NCI-H2107 treated with DMSO at 0.1 percent for 48 hours (cell line): ENCODE results near the gene NSUN6.
"Not testable (repeated sequence)": the region's sequence is repeated elsewhere in the genome, so short reads cannot be mapped to it uniquely, and the experiment has no call there.

Source experiments
- DNase-seq: peaks from one replicate; lab custom pipeline; 2025; ENCODE audit not compliant: unreplicated experiment; lab: John Stamatoyannopoulos, UW

The NSUN6 gene

DNA sequence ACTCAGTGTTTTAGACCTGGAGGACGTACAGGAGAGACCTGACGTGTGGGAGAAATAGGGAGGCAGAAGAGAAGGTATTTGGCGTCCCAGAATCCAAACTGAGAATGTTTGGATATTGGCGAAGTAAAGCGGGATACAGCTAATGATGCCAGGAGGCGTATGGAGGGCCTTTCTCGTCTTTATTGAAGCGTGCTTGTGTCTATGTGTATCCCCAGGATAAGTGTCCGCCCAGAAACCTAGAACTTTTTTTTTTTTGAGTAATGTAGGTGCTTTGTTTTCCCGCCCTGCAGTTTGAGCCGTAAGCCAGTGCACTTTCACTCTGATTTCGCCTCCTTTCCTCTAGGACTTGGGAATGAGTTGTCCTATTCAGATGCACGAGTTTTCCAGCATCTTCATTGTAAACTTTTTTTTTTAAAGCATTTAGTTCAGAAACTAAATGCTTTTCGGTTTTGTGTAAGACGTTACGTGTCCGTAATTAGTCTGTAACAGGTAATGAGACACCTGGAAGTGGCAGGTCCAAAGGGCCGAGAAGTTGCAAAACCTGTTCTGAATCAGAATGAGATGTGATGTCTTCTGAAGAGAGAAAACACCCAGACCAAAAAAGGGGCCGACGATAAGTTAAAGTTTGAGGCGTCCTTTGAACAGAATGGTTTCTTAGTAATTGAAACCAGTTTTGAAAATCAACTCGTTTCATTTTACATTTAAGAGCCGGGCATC lies 8.6 kb upstream of the NSUN6 start:
- DNase-seq = no peak

- peak; percentile 51 for DNase-seq
Measured at GRCh38 chr10:18659125-18659818, 7.9 kb upstream of the NSUN6 start, which contains the start of gene ARL5B. TSS of gene ARL5B (plus strand) at chr10:18659431. CDS start at chr10:18659638, 207 bp downstream.

DNA sequence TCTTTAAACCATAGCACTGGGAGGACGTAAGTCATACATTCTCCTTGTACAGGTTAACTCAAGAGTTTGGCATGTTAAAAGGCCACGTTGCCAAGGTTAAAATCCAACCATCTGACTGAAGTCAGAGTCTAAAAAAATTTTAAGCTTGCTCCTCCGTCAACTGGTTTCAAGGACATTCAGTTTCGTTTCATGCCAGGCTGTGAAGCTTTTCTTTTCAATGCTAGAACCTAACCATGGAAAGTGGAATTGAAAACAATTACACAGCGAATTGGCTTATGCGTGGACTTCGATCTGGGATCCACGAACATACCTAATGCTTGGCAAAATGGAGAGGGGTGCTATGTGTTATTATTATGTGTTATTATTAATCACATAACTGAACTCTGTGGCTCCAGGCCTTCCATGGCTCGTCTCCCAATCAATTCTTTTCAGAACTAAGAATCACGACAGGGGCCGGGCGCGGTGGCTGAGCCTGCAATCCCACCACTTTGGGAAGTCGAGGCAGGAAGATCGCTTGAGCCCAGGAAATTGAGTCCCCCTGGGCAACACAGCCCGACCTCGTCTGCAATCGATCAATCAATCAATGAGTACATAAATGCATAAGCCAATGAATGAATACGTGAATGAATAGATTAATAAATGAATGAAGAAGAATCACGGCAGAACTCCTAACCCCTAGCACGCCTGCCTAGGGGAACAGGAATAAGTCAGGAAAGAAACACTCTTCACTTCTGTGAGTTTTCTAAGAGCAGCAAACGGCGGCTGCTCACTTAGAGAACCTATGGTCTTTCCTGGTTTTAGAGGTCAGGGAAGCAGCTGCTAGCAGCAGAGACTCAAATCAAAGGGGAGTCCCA lies 7.1 kb upstream of the NSUN6 start:
- no peak for DNase-seq

DNA sequence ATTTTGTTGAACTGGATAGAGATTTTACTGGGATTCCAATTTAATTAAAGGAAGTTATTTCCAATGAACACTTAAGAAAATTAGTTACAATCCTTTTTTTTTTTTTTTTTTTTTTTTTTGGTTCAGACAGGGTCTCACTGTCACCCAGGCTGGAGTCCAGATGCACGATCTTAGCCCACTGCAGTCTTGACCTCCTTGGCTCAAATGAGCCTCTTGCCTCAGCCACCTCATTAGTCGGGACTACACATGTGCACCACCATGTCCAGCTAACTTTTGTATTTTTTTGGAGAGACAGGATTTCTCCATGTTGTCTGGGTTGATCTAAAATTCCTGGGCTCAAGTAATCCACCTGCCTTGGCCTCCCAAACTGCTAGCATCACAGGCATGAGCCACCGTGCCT lies 5.3 kb upstream of the NSUN6 start:
- DNase-seq = no peak

GRCh38 chr10:18653112-18653511 lies 1.7 kb upstream of the NSUN6 start:
- no peak for DNase-seq

- DNase-seq = no peak
Measured at GRCh38 chr10:18650404-18650997, 886 bp downstream of the NSUN6 start.

- DNase-seq = no peak
Measured at GRCh38 chr10:18649364-18649959, 1.9 kb downstream of the NSUN6 start.

GRCh38 chr10:18647945-18648344 lies 3.4 kb downstream of the NSUN6 start:
- no peak for DNase-seq

DNA sequence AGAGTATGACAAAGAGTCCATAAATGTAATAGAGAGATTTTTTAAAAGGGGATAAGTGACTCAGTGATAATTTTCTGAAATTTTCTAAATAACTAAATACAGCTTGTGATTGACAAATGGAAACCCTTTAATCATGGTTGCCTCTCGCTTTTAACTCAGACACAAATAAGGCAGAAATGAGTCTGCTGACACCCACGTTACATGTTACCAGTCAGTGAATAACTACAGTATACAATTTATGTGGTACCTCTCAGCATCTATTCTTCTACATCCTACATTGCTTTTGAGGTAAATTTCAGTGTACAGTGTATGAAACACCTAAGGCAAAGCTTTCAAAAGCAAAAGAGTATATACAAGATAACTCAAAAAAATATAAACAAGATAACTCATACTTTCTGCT lies 4.2 kb downstream of the NSUN6 start:
- no peak for DNase-seq

- not testable (repeated sequence) for DNase-seq
Measured at GRCh38 chr10:18639719-18640118, 11.7 kb downstream of the NSUN6 start.

DNA sequence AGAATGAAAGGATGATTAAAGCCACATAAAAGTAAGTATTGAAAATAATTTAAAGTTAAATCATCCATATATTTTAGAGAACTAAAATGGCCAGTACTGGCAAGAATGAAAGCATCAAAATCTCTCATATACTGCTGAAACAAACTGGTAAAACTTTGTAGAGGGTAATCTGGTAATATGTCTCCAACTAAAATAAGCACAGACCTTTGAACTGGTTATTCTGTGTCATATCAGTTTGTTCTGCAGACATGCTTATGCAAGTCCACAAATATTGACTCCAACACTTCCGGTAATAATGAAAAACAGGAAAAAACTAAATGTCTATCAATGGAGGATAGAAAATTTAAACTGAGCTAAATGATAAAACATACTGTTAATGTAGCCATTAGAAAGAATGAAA lies 14.0 kb downstream of the NSUN6 start:
- not testable (repeated sequence) for DNase-seq

DNA sequence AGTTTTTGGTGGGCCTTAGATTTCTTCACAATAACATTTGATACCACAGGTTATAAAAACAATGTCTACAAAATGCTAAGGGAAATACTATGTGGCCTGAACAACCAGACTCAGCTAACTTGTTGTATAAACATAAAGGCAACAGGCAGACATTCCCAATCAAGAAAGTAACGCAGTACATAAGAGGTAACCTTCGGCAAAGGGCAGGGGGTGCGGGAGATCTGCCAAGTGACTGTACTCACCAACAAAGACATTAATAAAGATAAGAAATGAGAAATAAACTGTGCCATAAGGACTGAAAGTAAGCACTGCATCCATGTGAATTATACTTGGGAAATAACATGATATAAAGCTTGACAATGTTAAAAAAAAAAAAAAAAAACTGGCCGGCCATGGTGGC lies 15.4 kb downstream of the NSUN6 start:
- no peak for DNase-seq

DNA sequence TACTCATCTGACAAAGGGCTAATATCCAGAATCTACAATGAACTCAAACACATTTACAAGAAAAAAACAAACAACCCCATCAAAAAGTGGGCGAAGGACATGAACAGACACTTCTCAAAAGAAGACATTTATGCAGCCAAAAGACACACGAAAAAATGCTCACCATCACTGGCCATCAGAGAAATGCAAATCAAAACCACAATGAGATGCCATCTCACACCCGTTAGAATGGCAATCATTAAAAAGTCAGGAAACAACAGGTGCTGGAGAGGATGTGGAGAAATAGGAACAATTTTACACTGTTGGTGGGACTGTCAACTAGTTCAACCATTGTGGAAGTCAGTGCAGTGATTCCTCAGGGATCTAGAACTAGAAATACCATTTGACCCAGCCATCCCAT lies 18.9 kb downstream of the NSUN6 start:
- not testable (repeated sequence) for DNase-seq

DNA sequence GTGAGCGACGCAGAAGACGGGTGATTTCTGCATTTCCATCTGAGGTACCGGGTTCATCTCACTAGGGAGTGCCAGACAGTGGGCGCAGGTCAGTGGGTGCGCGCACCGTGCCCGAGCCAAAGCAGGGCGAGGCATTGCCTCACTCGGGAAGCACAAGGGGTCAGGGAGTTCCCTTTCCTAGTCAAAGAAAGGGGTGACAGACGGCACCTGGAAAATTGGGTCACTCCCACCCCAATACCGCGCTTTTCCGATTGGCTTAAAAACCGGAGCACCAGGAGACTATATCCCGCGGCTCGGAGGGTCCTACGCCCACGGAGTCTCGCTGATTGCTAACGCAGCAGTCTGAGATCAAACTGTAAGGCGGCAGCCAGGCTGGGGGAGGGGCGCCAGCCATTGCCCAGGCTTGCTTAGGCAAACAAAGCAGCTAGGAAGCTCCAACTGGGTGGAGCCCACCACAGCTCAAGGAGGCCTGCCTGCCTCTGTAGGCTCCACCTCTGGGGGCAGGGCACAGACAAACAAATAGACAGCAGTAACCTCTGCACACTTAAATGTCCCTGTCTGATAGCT lies 23.9 kb downstream of the NSUN6 start:
- DNase-seq = not testable (repeated sequence)

GRCh38 chr10:18625886-18626285 lies 25.5 kb downstream of the NSUN6 start:
- DNase-seq = no peak

GRCh38 chr10:18623671-18624070 lies 27.7 kb downstream of the NSUN6 start:
- DNase-seq = not testable (repeated sequence)

- no peak for DNase-seq
Measured at GRCh38 chr10:18620856-18621255, 30.5 kb downstream of the NSUN6 start.

DNA sequence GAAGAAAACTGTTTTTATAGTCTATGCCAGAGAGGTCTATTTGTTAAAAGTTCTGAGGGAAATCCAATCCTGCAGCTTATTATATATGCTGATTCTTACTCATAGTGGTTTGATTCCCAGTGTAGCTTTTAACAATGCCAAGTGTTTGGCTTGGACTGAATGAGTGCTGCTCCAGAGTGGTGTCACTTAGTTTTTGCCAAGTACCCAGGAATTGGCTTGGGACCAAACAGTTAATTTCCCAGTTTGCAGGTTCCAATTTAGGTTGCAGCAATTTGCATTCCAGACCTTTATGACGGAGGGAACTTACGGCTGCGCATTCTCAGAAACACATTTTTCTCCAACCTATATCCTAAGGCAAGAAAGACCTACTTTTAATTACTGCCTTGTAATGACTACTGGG lies 32.4 kb downstream of the NSUN6 start:
- peak; percentile 76 for DNase-seq

- no peak for DNase-seq
Measured at GRCh38 chr10:18616337-18616736, 35.0 kb downstream of the NSUN6 start.

DNA sequence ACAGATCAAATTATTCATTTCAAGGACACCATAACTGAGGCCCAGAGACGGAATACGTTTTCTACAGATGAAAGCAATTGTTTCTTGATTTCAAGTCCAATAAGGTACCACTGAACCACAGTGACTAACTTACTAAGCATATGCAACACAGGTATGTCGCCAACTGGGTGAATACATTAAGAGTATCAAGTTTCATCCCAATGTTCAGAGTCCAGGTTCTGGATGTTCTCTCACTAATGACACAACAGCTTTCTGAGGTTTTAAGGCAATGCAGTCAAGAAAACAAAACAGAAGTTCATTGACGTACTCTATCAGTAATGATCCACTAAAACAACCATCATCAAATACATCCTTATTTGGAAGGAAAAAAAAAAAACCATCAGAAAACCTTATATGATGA lies 35.8 kb downstream of the NSUN6 start:
- DNase-seq = no peak

DNA sequence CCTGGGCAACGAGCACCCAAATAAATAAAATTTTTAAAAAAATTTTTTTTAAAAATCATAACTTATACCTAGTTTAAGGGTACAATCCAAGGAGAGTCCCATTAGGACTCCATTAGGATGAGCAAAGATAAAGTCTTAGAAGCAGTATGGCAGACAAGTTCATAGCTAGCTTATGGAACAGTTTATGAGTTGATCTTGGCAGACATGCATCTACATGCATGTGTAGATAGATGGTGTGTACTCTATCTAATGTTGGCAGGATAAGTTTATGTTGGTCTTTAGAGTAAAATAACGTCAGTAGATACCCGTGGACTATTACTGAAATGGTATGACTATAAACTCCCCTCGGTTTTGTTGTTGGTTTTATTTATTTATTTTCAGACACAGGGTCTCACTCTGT lies 40.2 kb downstream of the NSUN6 start:
- DNase-seq = no peak
